WI38 (cell line): ENCODE results near the gene EMP2.

Experiments
- H3K4me3 ChIP-seq: 2 replicates; pipeline ENCODE4 v1.5.1; 2011; ENCODE audit warnings: low read depth, mild to moderate bottlenecking, control low read depth, low read length
- CTCF ChIP-seq: IDR thresholded peaks from 2 replicates; pipeline ENCODE4 v1.5.1; 2012; ENCODE audit warnings: low read depth, mild to moderate bottlenecking, control low read depth, low read length

Gene EMP2

GRCh38 chr16:10528635-10529034 is 51.8 kb downstream of the EMP2 start:
- no peak overlapping the region for H3K4me3 ChIP-seq
- TF ChIP-seq CTCF: no peak

- H3K4me3 ChIP-seq: no peak overlapping the region
- no peak for TF ChIP-seq CTCF
These were observed 53.4 kb downstream of the EMP2 start for GRCh38 chr16:10526962-10527361.

GRCh38 chr16:10525214-10525825 is 55.1 kb downstream of the EMP2 start:
- no peak overlapping the region for H3K4me3 ChIP-seq
- no peak for TF ChIP-seq CTCF

GRCh38 chr16:10522966-10523365 is 57.4 kb downstream of the EMP2 start:
- H3K4me3 ChIP-seq: no peak overlapping the region
- no peak for TF ChIP-seq CTCF

- no peak overlapping the region for H3K4me3 ChIP-seq
- TF ChIP-seq CTCF: peak; percentile 77
These were observed 58.6 kb downstream of the EMP2 start for GRCh38 chr16:10521681-10522274.

GRCh38 chr16:10520869-10521578 is 59.4 kb downstream of the EMP2 start:
- no peak overlapping the region for H3K4me3 ChIP-seq
- no peak for TF ChIP-seq CTCF
